Mucosa of gallbladder (tissue), 1 donor: ENCODE measurements around the gene CYP8B1. TPM values are rescaled to one million over a fixed set of nuclear protein-coding genes. Genes with fewer than 3 reads are reported as not detected.
"Not testable (repeated sequence)": the region's sequence is repeated elsewhere in the genome, so short reads cannot be mapped to it uniquely, and the experiment has no call there.

Experiments used
- DNase-seq: peaks from one replicate; pipeline ENCODE4 v3.0.0-alpha.2; 2020; ENCODE audit warnings: low spot score
- total RNA-seq: library from RNA; stranded (reverse); gene quantifications from one replicate; pipeline ENCODE4 v1.2.1, GENCODE V29; 2021
- donor health status: DM: no; HTN: no; CAD: no.

Gene CYP8B1
- total RNA-seq, 1 donor from 2014 or later, result 2.8 TPM

DNA sequence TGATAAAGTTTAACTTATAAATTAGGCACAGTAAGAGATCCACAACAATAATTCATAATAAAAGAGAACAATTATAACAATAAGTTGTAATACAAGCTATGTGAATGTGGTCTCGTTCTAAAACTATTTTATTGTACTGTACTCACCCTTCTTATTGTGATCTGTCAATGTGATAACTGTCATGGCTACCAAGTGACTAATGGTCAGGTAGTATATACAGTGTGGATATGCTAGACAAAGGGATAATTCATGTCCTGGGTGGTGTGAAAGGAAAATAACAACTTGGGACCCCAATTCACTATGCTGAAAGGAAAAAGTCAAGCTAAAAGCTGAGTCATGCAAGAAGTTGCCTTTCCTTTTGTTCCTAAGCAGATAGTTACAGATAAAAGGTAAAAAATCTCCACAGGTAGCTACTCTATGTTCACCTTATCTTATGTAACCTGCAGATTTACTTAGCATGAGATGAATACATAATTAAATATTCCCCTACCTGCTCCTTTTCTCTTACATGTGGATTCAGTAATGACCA is 10.7 kb upstream of the CYP8B1 start:
- no peak for DNase-seq

GRCh38 chr3:42884324-42884723 is 8.6 kb upstream of the CYP8B1 start:
- no peak for DNase-seq

GRCh38 chr3:42883251-42883930 is 7.7 kb upstream of the CYP8B1 start:
- not testable (repeated sequence) for DNase-seq

- peak; percentile 85 for DNase-seq
Measured at GRCh38 chr3:42880601-42881451, 5.1 kb upstream of the CYP8B1 start.

DNA sequence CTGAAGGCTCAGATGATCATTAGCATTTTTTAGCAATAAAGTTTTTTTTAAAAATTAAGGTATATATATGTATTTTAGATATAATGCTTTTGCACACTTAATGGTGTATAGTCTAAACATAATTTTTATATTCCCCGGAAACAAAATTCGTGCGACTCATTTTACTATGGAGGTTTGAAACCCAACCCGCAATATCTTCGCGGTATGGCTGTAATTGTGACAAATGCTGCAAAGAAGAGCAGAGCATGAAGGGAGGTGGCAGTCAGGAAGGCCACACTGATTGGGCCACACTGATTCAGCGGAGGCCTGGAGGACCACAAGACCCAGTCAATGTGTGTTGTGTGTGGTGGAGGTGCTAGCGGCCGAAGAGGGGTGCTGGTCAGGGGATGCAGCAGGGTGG is 4.5 kb upstream of the CYP8B1 start:
- DNase-seq, result no peak

DNA sequence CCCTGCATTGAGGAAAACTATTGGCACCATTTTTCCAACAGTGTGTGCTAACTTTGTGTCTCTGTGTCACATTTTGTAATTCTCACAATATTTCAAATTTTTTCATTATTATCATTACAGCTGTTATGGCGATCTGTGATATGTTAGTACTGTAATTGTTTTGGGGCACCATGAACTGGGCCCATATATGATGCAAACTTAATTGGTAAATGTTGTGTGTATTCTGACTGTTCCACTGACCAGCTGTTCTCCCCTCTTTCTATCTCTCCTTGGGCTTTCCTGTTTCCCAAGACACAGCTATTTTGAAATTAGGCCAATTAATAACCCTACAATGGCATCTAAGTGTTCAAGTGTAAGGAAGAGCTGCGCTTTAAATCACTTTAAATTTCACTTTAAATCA is 2.2 kb upstream of the CYP8B1 start:
- no peak for DNase-seq

DNA sequence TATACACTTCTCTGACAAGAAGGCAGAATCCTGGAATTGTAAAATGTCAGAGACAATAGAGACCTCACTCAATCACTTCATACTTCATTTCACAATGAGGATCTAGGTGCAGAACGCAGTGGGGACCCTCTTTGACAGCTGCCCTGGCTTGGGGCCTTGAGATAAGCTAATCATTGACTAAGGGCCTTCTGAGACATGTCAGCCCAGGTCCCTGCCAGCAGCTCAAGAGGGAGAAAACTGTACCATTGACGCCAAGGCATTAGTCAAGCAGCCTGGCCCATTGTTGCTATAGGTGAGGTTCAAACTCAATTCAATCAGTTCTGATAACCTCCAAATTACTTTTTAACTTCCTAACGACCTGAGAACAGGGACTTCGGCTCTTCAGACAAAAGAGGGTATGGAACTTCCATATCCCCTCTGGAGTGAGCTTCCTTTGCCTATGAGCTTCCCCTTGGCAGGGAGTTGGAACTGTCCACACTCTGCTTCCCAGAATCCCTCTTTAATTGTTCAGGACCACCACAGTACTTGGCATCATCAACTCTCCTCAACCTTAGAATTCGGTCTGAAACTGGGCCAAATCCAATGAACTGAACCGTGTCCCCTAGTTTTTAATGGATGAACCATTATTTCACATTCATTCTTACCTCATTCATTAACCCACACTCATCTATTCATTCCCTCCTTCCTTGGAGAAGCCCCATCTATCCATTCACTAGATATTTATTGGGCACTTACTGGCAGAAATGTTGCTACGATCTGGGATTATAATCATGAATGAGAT is 1.5 kb upstream of the CYP8B1 start:
- DNase-seq, result peak; percentile 84

DNA sequence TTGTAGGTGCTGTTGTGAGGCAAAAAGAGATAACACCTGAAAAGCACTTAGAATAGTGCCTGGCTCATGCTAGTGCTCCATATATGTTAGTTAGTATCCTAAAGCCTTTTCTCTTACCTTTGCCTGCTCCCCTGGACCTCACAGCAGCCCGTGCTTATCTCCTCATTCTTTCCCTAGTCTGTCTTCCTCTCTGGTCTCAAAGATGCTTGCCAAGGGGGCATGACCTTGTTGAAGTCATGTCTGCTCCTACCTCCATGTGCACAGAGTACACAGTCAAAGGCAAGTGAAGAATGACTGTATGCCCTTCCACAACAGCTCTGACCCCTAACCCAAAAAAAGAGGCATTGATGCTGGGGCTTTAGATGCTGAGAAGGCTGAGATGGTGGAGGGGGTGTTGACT is 722 bp upstream of the CYP8B1 start:
- DNase-seq, result peak; percentile 69

DNA sequence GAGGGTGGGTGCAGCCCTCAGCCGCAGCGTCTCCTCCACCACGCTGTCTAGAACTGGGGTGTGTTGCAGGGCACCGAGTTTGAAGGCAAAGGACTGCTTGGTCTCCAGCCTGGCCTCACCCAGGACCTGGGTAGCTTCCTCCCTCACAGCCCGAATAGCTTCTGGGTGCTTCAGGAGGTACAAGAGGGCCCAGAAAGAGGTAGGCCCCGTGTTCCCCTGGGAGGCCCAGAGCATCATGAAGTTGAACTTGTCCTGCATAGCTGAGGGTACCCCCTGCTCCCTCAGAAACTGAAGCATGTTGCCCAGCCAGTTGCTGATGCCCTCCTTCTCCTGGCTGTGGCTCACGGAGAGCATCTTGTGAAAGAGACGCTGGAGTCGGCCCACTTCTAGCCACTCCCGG is 930 bp downstream of the CYP8B1 start:
- no peak for DNase-seq

DNA sequence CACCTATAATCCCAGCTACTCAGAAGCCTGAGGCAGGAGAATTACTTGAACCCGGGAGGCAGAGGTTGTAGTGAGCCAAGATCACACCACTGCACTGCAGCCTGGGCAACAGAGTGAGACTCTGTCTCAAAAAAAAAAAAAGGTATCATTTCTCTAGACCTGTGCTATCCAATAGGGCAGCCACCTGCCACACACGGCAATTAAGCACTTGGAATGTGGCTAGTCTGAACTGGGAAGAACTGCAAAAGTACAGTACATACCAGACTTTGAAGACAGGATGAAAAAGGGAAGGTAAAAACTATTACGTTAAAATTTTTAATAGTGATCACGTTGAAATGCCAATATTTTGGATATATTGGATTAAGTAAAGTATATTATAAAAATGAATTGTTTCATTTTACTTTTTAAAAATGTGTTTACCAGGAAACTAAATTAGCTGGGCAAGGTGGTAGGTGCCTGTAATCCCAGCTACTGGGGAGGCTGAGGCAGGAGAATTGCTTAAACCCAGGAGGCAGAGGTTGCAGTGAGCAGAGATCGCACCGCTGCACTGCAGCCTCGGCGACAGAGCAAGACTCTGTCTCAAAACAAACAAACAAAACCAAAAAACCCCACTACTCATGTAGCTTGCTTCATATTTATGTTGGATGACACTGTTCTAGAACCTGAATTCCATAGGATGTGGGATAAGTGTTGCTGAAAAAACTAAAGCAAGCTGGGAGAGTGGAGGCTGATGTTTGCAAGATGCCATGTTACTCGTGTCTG is 2.3 kb downstream of the CYP8B1 start:
- DNase-seq, result no peak

DNA sequence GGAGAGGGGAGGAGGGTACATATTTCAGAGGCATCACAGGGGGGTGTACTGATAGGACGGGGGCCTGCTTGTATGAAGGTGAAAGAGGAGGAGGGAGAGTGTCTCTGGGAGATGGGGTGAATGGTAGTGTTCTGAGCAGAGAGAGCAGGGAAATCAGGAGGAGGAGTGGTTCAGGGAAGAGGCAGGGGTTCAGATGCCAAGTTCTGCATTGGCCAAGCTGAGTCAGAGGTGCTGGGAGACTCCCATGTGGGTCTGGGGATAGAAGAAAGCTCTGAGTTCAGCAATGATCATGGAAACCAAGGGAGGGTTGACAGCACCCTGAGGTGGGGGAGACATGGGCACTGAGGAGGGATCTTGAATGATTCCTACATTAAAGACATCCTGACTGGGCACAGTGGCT is 3.0 kb downstream of the CYP8B1 start:
- DNase-seq, result no peak

- DNase-seq, result no peak
Measured at GRCh38 chr3:42871592-42872196, 4.0 kb downstream of the CYP8B1 start.

DNA sequence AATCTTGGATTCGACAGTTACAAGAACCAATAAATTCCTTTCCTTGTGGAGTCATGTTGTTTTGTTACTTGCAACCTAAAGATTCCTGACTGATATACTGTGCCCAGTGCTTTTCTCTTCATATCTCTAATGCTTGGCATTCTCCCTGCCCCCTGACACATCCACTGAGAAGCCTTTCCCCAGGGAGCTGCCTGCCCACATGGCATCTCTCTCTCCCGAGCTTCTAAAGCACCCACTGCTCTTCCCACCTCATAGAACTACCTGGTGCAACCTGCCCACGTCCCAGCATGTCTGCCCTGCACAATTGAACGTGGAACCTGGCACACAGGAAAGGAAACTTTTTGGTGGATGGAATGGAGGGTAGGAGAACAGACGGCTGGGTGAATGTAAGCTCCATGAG is 6.8 kb downstream of the CYP8B1 start:
- no peak for DNase-seq

DNA sequence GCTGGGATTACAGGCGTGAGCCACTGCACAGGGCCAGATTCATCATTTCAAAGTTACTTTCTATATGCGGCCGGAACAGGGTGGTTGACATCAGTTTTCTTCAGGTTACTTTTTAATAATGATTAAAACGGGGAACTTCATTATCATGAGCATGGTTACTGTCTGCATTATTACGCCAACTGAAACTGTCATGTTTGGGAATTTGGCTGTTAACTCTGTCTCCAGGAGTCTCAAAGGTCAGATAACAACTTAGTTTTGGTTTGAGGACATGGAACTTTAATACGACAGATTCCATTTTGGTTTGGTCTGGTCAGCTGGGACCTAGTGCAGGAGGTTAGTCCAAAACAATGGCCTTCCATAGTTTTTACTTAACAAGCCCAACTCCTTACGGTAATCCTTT is 8.5 kb downstream of the CYP8B1 start:
- no peak for DNase-seq

DNA sequence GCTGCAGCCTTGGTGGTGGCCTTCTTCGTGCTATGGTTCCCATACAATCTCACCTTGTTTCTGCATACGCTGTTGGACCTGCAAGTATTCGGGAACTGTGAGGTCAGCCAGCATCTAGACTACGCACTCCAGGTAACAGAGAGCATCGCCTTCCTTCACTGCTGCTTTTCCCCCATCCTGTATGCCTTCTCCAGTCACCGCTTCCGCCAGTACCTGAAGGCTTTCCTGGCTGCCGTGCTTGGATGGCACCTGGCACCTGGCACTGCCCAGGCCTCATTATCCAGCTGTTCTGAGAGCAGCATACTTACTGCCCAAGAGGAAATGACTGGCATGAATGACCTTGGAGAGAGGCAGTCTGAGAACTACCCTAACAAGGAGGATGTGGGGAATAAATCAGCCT is 10.4 kb downstream of the CYP8B1 start:
- no peak for DNase-seq

DNA sequence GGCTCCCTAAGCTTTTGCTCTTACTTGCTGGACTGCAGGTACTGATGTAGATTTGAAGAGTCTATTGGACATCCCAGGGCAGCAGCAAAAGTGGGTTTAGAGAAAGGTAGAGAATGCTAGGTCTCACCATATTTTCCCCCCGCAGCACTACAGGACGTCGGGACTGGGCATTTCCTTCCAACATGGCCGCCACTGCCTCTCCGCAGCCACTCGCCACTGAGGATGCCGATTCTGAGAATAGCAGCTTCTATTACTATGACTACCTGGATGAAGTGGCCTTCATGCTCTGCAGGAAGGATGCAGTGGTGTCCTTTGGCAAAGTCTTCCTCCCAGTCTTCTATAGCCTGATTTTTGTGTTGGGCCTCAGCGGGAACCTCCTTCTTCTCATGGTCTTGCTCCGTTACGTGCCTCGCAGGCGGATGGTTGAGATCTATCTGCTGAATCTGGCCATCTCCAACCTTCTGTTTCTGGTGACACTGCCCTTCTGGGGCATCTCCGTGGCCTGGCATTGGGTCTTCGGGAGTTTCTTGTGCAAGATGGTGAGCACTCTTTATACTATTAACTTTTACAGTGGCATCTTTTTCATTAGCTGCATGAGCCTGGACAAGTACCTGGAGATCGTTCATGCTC is 11.2 kb downstream of the CYP8B1 start:
- DNase-seq, result no peak

- no peak for DNase-seq
Measured at GRCh38 chr3:42856544-42856943, 19.1 kb downstream of the CYP8B1 start.

GRCh38 chr3:42855547-42856380 is 19.9 kb downstream of the CYP8B1 start:
- DNase-seq, result peak; percentile 69

- DNase-seq, result peak; percentile 46
Measured at GRCh38 chr3:42855219-42855546, 20.5 kb downstream of the CYP8B1 start.
